Measurements from ENCODE around the gene CIDEB. TPM values are rescaled to one million over a fixed set of nuclear protein-coding genes. Genes with fewer than 3 reads are reported as not detected.

Gene CIDEB
- polyA plus RNA-seq, 1 donor from 2014 or later: not detected

- Histone ChIP-seq H3K36me3 (ENCODE audit: insufficient read depth, low read length) (no peaks in the 10 kb centered on the region), H3K4me2 (ENCODE audit: low read length) (peak overlapping the region; percentile 68), H3K27me3 (ENCODE audit: insufficient read depth, low read depth, low read length) (no peaks in the 10 kb centered on the region), H3K9me3 (ENCODE audit: low read length) (no peaks in the 10 kb centered on the region), H3K9ac (ENCODE audit: low read length) (peak overlapping the region; percentile 70), H3K9me2 (ENCODE audit: insufficient read depth, low read length) (no peaks in the 10 kb centered on the region), H3K27ac (ENCODE audit: low read length) (peak overlapping the region; percentile 42), H4K20me1 (ENCODE audit: insufficient read depth) (no peaks in the 10 kb centered on the region), H3K4me3 (ENCODE audit: low read length) (peak overlapping the region; percentile 97), H2AFZ (ENCODE audit: low read depth, low read length) (peak overlapping the region; percentile 91), H3F3A (ENCODE audit: insufficient read depth, low read length, poor library complexity, severe bottlenecking) (no peaks in the 10 kb centered on the region), H3K79me2 (replicated peaks; ENCODE audit: insufficient read depth, low read length) (no peaks in the 10 kb centered on the region)
- TF ChIP-seq RAD21 (conservative IDR thresholded peaks at IDR 0.05) (no peak), POLR2AphosphoS5 (IDR thresholded peaks at IDR 0.05) (no peak), EZH2 (IDR thresholded peaks at IDR 0.05; ENCODE audit: borderline replicate concordance, insufficient read depth, low read length, poor library complexity, severe bottlenecking) (no peak), MXI1 (conservative IDR thresholded peaks at IDR 0.05; ENCODE audit: poor library complexity, severe bottlenecking) (no peak), EP300 (conservative IDR thresholded peaks at IDR 0.05; ENCODE audit: poor library complexity, severe bottlenecking) (no peak), REST (IDR thresholded peaks at IDR 0.05; ENCODE audit: borderline replicate concordance) (no peak)
Observed at GRCh38 chr14:24300326-24300980, 7.3 kb downstream of the CIDEB start.

GRCh38 chr14:24299255-24300191 is 8.3 kb downstream of the CIDEB start, which contains the start of the genes DHRS1 and NOP9:
Gene DHRS1 (minus strand): TSS chr14:24299780. CDS start chr14:24299106, 674 bp downstream.
Gene NOP9 (plus strand): TSS chr14:24299850. CDS start chr14:24299955, 105 bp downstream.
- no peaks in the 10 kb centered on the region for H3K9me3 ChIP-seq (ENCODE audit: low read length)
- TF ChIP-seq EZH2 (IDR thresholded peaks at IDR 0.05; ENCODE audit: borderline replicate concordance, insufficient read depth, low read length, poor library complexity, severe bottlenecking) (no peak), POLR2AphosphoS5 (IDR thresholded peaks at IDR 0.05) (peak; percentile 81), EP300 (conservative IDR thresholded peaks at IDR 0.05; ENCODE audit: poor library complexity, severe bottlenecking) (peak; percentile 40), TAF1 (IDR thresholded peaks at IDR 0.05; ENCODE audit: low read depth) (no peak), REST (IDR thresholded peaks at IDR 0.05; ENCODE audit: borderline replicate concordance) (no peak), CTCF (IDR thresholded peaks at IDR 0.05; ENCODE audit: poor library complexity, severe bottlenecking) (no peak), MXI1 (conservative IDR thresholded peaks at IDR 0.05; ENCODE audit: poor library complexity, severe bottlenecking) (peak; percentile 97), SMC3 (conservative IDR thresholded peaks at IDR 0.05; ENCODE audit: poor library complexity) (no peak), RAD21 (conservative IDR thresholded peaks at IDR 0.05) (no peak)

More at GRCh38 chr14:24299255-24300191, 8.3 kb downstream of the CIDEB start, which contains the start of the genes DHRS1 and NOP9:
- peak within 1 kb of the TSS; percentile 70 for H3K9ac ChIP-seq (ENCODE audit: low read length)
- H3K36me3 ChIP-seq (ENCODE audit: insufficient read depth, low read length): no peaks in the 10 kb centered on the region
- H3F3A ChIP-seq (ENCODE audit: insufficient read depth, low read length, poor library complexity, severe bottlenecking): no peaks in the 10 kb centered on the region
- peak within 1 kb of the TSS; percentile 42 for H3K27ac ChIP-seq (ENCODE audit: low read length)
- H3K4me3 ChIP-seq (ENCODE audit: low read length): peak within 1 kb of the TSS; percentile 97
- peak within 1 kb of the TSS; percentile 95 for H3K4me2 ChIP-seq (ENCODE audit: low read length)
- H3K9me2 ChIP-seq (ENCODE audit: insufficient read depth, low read length): no peaks in the 10 kb centered on the region
- H4K20me1 ChIP-seq (ENCODE audit: insufficient read depth): no peaks in the 10 kb centered on the region
- no peaks in the 10 kb centered on the region for H3K27me3 ChIP-seq (ENCODE audit: insufficient read depth, low read depth, low read length)
- H2AFZ ChIP-seq (ENCODE audit: low read depth, low read length): peak within 1 kb of the TSS; percentile 91
- no peaks in the 10 kb centered on the region for H3K79me2 ChIP-seq (replicated peaks; ENCODE audit: insufficient read depth, low read length)

Data from neural cell (in vitro differentiated cells).